SK-N-SH (cell line): Measurements from ENCODE around the gene FGF8. TPM values are rescaled to one million over a fixed set of nuclear protein-coding genes. Genes with fewer than 3 reads are reported as not detected.

Experiments used
- CTCF ChIA-PET: fragments of 300-600, 350-600 bp; formaldehyde crosslinking; extraction: SDS; loops from one replicate; lab custom pipeline; 2021; lab: Yijun Ruan, JAX
- POLR2A ChIA-PET: fragments of 350-600 bp; sonication (Branson Sonifier 250); formaldehyde crosslinking; extraction: SDS; loops from one replicate; lab custom pipeline; 2020; ENCODE audit warnings: antibody characterized with exemption, inconsistent platforms; lab: Yijun Ruan, JAX
- DNase-seq: peaks from one replicate; pipeline ENCODE4 v3.0.0; 2012
- H2AFZ ChIP-seq: fragments of 200-600 bp; sonication (generic); 2 replicates; pipeline ENCODE4 v1.8.1; 2016; ENCODE audit warnings: antibody characterized with exemption, mild to moderate bottlenecking, low read depth
- H3F3A ChIP-seq: fragments of 200-600 bp; sonication (generic); replicated peaks from 2 replicates; pipeline ENCODE3; 2016; ENCODE audit warnings: antibody characterized with exemption, mild to moderate bottlenecking; ENCODE audit not compliant: insufficient read depth
- H3K27ac ChIP-seq, 2 experiments: fragments of 200-500 bp in 1 of 2; fragments of 200-600 bp in 1 of 2; sonication (Bioruptor generic) in 1 of 2; sonication (generic), shearing (Covaris generic) in 1 of 2; 2 replicates each; pipeline versions ENCODE4 v1.5.1 to v1.6.1; 2014 to 2016; ENCODE audit warnings: low read depth in 2 of 2, inconsistent platforms in 1 of 2, low read length in 1 of 2, mild to moderate bottlenecking in 1 of 2, mixed read lengths in 1 of 2
- H3K27me3 ChIP-seq: fragments of 200-600 bp; sonication (generic), shearing (Covaris generic); 2 replicates; pipeline ENCODE4 v1.6.1; 2016; ENCODE audit warnings: mixed run types; ENCODE audit not compliant: insufficient read depth
- H3K36me3 ChIP-seq, 2 experiments: fragments of 200-500 bp in 1 of 2; fragments of 200-600 bp in 1 of 2; sonication (Bioruptor generic) in 1 of 2; sonication (generic) in 1 of 2; replicated peaks in 1 of 2; 2 replicates each; pipeline versions ENCODE3 to v1.5.1; 2014 to 2016; ENCODE audit warnings: low read length in 1 of 2, mild to moderate bottlenecking in 1 of 2; ENCODE audit not compliant: insufficient read depth in 2 of 2, control insufficient read depth in 1 of 2
- H3K4me1 ChIP-seq, 2 experiments: fragments of 200-500 bp in 1 of 2; fragments of 200-600 bp in 1 of 2; sonication (Bioruptor generic) in 1 of 2; sonication (generic), shearing (Covaris generic) in 1 of 2; 2 replicates each; pipeline versions ENCODE4 v1.5.1 to v1.6.1; 2014 to 2016; ENCODE audit warnings: low read depth in 1 of 2, low read length in 1 of 2, mixed run types in 1 of 2; ENCODE audit not compliant: insufficient read depth in 2 of 2, control insufficient read depth in 1 of 2
- H3K4me2 ChIP-seq: fragments of 200-600 bp; sonication (generic), shearing (Covaris generic); 2 replicates; pipeline ENCODE4 v1.6.1; 2017; ENCODE audit warnings: mixed run types
- H3K4me3 ChIP-seq, 2 experiments: fragments of 200-500 bp in 1 of 2; fragments of 200-600 bp in 1 of 2; sonication (Bioruptor generic) in 1 of 2; sonication (generic), shearing (Covaris generic) in 1 of 2; 2 replicates each; pipeline versions ENCODE4 v1.5.1 to v1.8.1; 2014 to 2016; ENCODE audit warnings: low read depth in 2 of 2, inconsistent platforms in 1 of 2, low read length in 1 of 2, mild to moderate bottlenecking in 1 of 2, mixed read lengths in 1 of 2, moderate library complexity in 1 of 2
- H3K79me2 ChIP-seq: fragments of 200-600 bp; sonication (generic); 2 replicates; pipeline ENCODE4 v1.8.1; 2017; ENCODE audit warnings: mild to moderate bottlenecking; ENCODE audit not compliant: insufficient read depth
- H3K9ac ChIP-seq: fragments of 200-600 bp; sonication (generic); 2 replicates; pipeline ENCODE4 v1.6.1; 2017; ENCODE audit warnings: mixed run types
- H3K9me2 ChIP-seq: fragments of 200-600 bp; sonication (generic); 2 replicates; pipeline ENCODE4 v1.6.1; 2017; ENCODE audit warnings: mixed run types
- H3K9me3 ChIP-seq: fragments of 200-600 bp; sonication (generic); 2 replicates; pipeline ENCODE4 v1.6.1; 2017; ENCODE audit warnings: mixed run types, mild to moderate bottlenecking, moderate library complexity
- H4K20me1 ChIP-seq: fragments of 200-600 bp; sonication (generic); 2 replicates; pipeline ENCODE4 v1.6.1; 2017; ENCODE audit warnings: mild to moderate bottlenecking, mixed run types; ENCODE audit not compliant: insufficient read depth
- CHD2 ChIP-seq: fragments of 150-350 bp; IDR thresholded peaks from 2 replicates; pipeline ENCODE4 v1.6.1; 2018; ENCODE audit warnings: low read length; ENCODE audit not compliant: partially characterized antibody
- ELF1 ChIP-seq: IDR thresholded peaks from 2 replicates; pipeline ENCODE4 v1.4.0; 2012
- EP300 ChIP-seq, 2 experiments: IDR thresholded peaks; 2 replicates each; pipeline versions ENCODE4 v1.4.0 to v1.6.1; 2012; ENCODE audit warnings: borderline replicate concordance in 1 of 2, low read depth in 1 of 2, low read length in 1 of 2
- EZH2phosphoT487 ChIP-seq: fragments of 200-600 bp; sonication (generic); IDR thresholded peaks from 2 replicates; pipeline ENCODE4 v1.6.1; 2017; ENCODE audit warnings: low read depth, mixed run types, mild to moderate bottlenecking, antibody characterized with exemption, moderate library complexity, borderline replicate concordance
- GABPA ChIP-seq: IDR thresholded peaks from 2 replicates; pipeline ENCODE4 v1.4.0; 2012; ENCODE audit warnings: low read depth, mild to moderate bottlenecking
- MEF2A ChIP-seq: IDR thresholded peaks from 2 replicates; pipeline ENCODE4 v1.4.0; 2012; ENCODE audit warnings: low read depth, borderline replicate concordance
- MXI1 ChIP-seq: IDR thresholded peaks from 2 replicates; pipeline ENCODE4 v1.6.1; 2012; ENCODE audit warnings: mild to moderate bottlenecking, low read depth, low read length, improper control_type of control experiment
- POLR2AphosphoS5 ChIP-seq: IDR thresholded peaks from 2 replicates; pipeline ENCODE4 v1.6.1; 2012; ENCODE audit warnings: low read depth, low read length
- RAD21 ChIP-seq: IDR thresholded peaks from 2 replicates; pipeline ENCODE4 v1.6.1; 2012; ENCODE audit warnings: mild to moderate bottlenecking, low read length
- RCOR1 ChIP-seq: fragments of 150-350 bp; IDR thresholded peaks from 2 replicates; pipeline ENCODE4 v1.6.1; 2017; ENCODE audit warnings: antibody characterized with exemption, low read length
- SIN3A ChIP-seq: IDR thresholded peaks from 2 replicates; pipeline ENCODE4 v1.6.1; 2012; ENCODE audit warnings: low read depth, mild to moderate bottlenecking, low read length, moderate library complexity, borderline replicate concordance
- TAF1 ChIP-seq: IDR thresholded peaks from 2 replicates; pipeline ENCODE4 v1.6.1; 2012; ENCODE audit warnings: low read depth, mild to moderate bottlenecking, low read length, moderate library complexity, borderline replicate concordance
- TCF12 ChIP-seq: IDR thresholded peaks from 2 replicates; pipeline ENCODE4 v1.4.0; 2012
- TEAD4 ChIP-seq: IDR thresholded peaks from 2 replicates; pipeline ENCODE4 v1.4.0; 2012; ENCODE audit warnings: mild to moderate bottlenecking, borderline replicate concordance; ENCODE audit not compliant: insufficient read depth
- WGBS: methylation state at CpG from one replicate; pipeline ENCODE4 v1.1.6; 2017; ENCODE audit warnings: low lambda C conversion rate; 5-methylcytosine and 5-hydroxymethylcytosine counted together
- polyA plus RNA-seq, 3 experiments: library from polyadenylated mRNA; depleted of rRNA; stranded (reverse); fragments of >200 nt; gene quantifications; 2 replicates each; pipeline ENCODE4 v1.2.3, GENCODE V29; 2012
- TF ChIP-seq, protein P1 (sequence below): fragments of 150-350 bp; IDR thresholded peaks from 2 replicates; pipeline ENCODE4 v1.6.1; 2017; ENCODE audit warnings: antibody characterized with exemption, low read length, low read depth, borderline replicate concordance
- TF ChIP-seq, protein P2 (sequence below): IDR thresholded peaks from 2 replicates; pipeline ENCODE4 v1.4.0; 2012; ENCODE audit warnings: low read depth
- TF ChIP-seq, protein P3 (sequence below): fragments of 200-600 bp; sonication (generic); IDR thresholded peaks from 2 replicates; pipeline ENCODE4 v1.6.1; 2017; ENCODE audit warnings: antibody characterized with exemption, mild to moderate bottlenecking, moderate library complexity
- TF ChIP-seq, protein P4 (sequence below): IDR thresholded peaks from 2 replicates; pipeline ENCODE4 v1.6.1; 2012; ENCODE audit warnings: mild to moderate bottlenecking, low read depth, low read length, moderate library complexity
- TF ChIP-seq, protein P5 (sequence below): fragments of 150-350 bp; IDR thresholded peaks from 2 replicates; pipeline ENCODE4 v1.6.1; 2016; ENCODE audit warnings: mild to moderate bottlenecking, low read depth, low read length
- TF ChIP-seq, protein P6 (sequence below): IDR thresholded peaks from 2 replicates; pipeline ENCODE4 v1.4.0; 2012; ENCODE audit warnings: low read depth, borderline replicate concordance

Gene FGF8
- polyA plus RNA-seq, 1 of the 3 experiments (the other 2 are of a cell fraction): not detected

DNA sequence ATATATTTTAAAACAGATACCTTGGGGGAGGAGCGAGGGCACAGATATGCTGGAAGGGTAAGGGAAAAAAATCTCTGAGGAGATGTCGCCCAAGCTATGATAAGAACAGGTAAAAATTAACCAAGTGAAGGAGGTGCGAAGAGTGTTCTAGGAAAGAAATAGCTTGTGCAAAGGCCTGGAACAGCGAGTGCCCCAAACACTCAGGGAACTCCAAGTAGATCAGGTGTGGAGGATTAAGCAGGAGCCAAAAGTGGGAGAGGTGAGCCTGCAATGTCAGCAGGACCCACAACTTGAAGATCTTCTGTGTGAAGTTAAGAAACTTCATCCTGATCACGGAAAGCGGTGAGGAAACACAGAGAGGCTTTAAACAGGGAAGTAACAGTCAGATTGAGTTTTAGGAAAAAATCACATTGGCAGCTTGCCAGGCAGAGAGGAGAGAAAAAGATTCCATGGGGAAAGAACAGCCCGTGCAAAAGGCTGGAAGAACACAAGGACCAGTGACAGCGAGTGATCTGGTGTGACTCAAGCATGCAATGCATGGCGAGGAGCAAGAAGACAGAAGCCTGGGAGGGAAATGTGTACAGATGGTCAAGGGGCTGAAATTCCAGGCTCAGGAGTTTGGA lies 30.7 kb downstream of the FGF8 start:
- TF ChIP-seq MEF2A (no peak), TCF12 (no peak), POLR2AphosphoS5 (no peak), TAF1 (no peak), EZH2phosphoT487 (no peak), SIN3A (no peak), ELF1 (no peak), RAD21 (no peak), GABPA (no peak), RCOR1 (no peak), EP300 (IDR thresholded peaks at IDR 0.05; ENCODE audit: borderline replicate concordance in 1 of 2, low read depth in 1 of 2, low read length in 1 of 2) (no peak), TEAD4 (no peak), CHD2 (no peak), MXI1 (no peak)
- TF ChIP-seq, protein P1, sequence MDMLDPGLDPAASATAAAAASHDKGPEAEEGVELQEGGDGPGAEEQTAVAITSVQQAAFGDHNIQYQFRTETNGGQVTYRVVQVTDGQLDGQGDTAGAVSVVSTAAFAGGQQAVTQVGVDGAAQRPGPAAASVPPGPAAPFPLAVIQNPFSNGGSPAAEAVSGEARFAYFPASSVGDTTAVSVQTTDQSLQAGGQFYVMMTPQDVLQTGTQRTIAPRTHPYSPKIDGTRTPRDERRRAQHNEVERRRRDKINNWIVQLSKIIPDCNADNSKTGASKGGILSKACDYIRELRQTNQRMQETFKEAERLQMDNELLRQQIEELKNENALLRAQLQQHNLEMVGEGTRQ: no peak
- TF ChIP-seq, protein P2, sequence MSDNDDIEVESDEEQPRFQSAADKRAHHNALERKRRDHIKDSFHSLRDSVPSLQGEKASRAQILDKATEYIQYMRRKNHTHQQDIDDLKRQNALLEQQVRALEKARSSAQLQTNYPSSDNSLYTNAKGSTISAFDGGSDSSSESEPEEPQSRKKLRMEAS: no peak
- TF ChIP-seq, protein P3, sequence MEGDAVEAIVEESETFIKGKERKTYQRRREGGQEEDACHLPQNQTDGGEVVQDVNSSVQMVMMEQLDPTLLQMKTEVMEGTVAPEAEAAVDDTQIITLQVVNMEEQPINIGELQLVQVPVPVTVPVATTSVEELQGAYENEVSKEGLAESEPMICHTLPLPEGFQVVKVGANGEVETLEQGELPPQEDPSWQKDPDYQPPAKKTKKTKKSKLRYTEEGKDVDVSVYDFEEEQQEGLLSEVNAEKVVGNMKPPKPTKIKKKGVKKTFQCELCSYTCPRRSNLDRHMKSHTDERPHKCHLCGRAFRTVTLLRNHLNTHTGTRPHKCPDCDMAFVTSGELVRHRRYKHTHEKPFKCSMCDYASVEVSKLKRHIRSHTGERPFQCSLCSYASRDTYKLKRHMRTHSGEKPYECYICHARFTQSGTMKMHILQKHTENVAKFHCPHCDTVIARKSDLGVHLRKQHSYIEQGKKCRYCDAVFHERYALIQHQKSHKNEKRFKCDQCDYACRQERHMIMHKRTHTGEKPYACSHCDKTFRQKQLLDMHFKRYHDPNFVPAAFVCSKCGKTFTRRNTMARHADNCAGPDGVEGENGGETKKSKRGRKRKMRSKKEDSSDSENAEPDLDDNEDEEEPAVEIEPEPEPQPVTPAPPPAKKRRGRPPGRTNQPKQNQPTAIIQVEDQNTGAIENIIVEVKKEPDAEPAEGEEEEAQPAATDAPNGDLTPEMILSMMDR: no peak
- TF ChIP-seq, protein P4, sequence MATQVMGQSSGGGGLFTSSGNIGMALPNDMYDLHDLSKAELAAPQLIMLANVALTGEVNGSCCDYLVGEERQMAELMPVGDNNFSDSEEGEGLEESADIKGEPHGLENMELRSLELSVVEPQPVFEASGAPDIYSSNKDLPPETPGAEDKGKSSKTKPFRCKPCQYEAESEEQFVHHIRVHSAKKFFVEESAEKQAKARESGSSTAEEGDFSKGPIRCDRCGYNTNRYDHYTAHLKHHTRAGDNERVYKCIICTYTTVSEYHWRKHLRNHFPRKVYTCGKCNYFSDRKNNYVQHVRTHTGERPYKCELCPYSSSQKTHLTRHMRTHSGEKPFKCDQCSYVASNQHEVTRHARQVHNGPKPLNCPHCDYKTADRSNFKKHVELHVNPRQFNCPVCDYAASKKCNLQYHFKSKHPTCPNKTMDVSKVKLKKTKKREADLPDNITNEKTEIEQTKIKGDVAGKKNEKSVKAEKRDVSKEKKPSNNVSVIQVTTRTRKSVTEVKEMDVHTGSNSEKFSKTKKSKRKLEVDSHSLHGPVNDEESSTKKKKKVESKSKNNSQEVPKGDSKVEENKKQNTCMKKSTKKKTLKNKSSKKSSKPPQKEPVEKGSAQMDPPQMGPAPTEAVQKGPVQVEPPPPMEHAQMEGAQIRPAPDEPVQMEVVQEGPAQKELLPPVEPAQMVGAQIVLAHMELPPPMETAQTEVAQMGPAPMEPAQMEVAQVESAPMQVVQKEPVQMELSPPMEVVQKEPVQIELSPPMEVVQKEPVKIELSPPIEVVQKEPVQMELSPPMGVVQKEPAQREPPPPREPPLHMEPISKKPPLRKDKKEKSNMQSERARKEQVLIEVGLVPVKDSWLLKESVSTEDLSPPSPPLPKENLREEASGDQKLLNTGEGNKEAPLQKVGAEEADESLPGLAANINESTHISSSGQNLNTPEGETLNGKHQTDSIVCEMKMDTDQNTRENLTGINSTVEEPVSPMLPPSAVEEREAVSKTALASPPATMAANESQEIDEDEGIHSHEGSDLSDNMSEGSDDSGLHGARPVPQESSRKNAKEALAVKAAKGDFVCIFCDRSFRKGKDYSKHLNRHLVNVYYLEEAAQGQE: no peak
- TF ChIP-seq, protein P5, sequence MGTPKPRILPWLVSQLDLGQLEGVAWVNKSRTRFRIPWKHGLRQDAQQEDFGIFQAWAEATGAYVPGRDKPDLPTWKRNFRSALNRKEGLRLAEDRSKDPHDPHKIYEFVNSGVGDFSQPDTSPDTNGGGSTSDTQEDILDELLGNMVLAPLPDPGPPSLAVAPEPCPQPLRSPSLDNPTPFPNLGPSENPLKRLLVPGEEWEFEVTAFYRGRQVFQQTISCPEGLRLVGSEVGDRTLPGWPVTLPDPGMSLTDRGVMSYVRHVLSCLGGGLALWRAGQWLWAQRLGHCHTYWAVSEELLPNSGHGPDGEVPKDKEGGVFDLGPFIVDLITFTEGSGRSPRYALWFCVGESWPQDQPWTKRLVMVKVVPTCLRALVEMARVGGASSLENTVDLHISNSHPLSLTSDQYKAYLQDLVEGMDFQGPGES: no peak
- TF ChIP-seq, protein P6, sequence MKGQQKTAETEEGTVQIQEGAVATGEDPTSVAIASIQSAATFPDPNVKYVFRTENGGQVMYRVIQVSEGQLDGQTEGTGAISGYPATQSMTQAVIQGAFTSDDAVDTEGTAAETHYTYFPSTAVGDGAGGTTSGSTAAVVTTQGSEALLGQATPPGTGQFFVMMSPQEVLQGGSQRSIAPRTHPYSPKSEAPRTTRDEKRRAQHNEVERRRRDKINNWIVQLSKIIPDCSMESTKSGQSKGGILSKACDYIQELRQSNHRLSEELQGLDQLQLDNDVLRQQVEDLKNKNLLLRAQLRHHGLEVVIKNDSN: no peak
- no peak overlapping the region for H3K27ac ChIP-seq
- no peaks in the 10 kb centered on the region for H3K4me1 ChIP-seq
- DNase-seq: no peak
- no peaks in the 10 kb centered on the region; the same call in 1 of the 2 replicates for H3K27me3 ChIP-seq
- no peaks in the 10 kb centered on the region for H3F3A ChIP-seq
- no peaks in the 10 kb centered on the region for H4K20me1 ChIP-seq
- no peak overlapping the region for H3K4me2 ChIP-seq
- ChIA-PET POLR2A (no interaction called here), CTCF (interaction anchor here (1.4 kb wide), 1 partner anchor 603 kb away, joined by 3 read pairs; no protein-coding TSS in a partner anchor)
- no peak overlapping the region for H3K4me3 ChIP-seq
- H3K36me3 ChIP-seq: no peaks in the 10 kb centered on the region
- 77% methylated on average over 9 of the region's 9 CpGs for WGBS
- H3K9me3 ChIP-seq: no peaks in the 10 kb centered on the region
- H3K9ac ChIP-seq: no peak overlapping the region
- H3K9me2 ChIP-seq: no peaks in the 10 kb centered on the region
- no peak overlapping the region for H2AFZ ChIP-seq
- no peaks in the 10 kb centered on the region for H3K79me2 ChIP-seq
